MG63 (cell line): Measurements from ENCODE around the gene MED26. TPM values are rescaled to one million over a fixed set of nuclear protein-coding genes. Genes with fewer than 3 reads are reported as not detected.
"Not testable (repeated sequence)": the region's sequence is repeated elsewhere in the genome, so short reads cannot be mapped to it uniquely, and the experiment has no call there.

Source experiments
- DNase-seq: peaks from one replicate; pipeline ENCODE4 v3.0.0-alpha.2; 2020
- H3K27me3 ChIP-seq: fragments of 250-450 bp; sonication (Bioruptor Pico); 2 replicates; pipeline ENCODE4 v1.5.1; 2020; ENCODE audit warnings: mild to moderate bottlenecking, moderate library complexity
- H3K36me3 ChIP-seq: fragments of 250-450 bp; sonication (Bioruptor Pico); 2 replicates; pipeline ENCODE4 v1.5.1; 2020; ENCODE audit warnings: mild to moderate bottlenecking, moderate library complexity
- H3K4me3 ChIP-seq: fragments of 250-450 bp; sonication (Bioruptor Pico); 2 replicates; pipeline ENCODE4 v1.5.1; 2020; ENCODE audit warnings: mild to moderate bottlenecking, moderate library complexity
- H3K9me3 ChIP-seq: fragments of 250-450 bp; sonication (Bioruptor Pico); 2 replicates; pipeline ENCODE4 v1.5.1; 2020; ENCODE audit warnings: mild to moderate bottlenecking, moderate library complexity
- total RNA-seq: library from RNA; depleted of rRNA; stranded (reverse); fragments of >200 nt; shearing (Covaris generic); gene quantifications from 2 replicates; pipeline ENCODE4 v1.2.3, GENCODE V29; 2014; ENCODE audit warnings: low replicate concordance; rRNA removed

MED26 gene, protein sequence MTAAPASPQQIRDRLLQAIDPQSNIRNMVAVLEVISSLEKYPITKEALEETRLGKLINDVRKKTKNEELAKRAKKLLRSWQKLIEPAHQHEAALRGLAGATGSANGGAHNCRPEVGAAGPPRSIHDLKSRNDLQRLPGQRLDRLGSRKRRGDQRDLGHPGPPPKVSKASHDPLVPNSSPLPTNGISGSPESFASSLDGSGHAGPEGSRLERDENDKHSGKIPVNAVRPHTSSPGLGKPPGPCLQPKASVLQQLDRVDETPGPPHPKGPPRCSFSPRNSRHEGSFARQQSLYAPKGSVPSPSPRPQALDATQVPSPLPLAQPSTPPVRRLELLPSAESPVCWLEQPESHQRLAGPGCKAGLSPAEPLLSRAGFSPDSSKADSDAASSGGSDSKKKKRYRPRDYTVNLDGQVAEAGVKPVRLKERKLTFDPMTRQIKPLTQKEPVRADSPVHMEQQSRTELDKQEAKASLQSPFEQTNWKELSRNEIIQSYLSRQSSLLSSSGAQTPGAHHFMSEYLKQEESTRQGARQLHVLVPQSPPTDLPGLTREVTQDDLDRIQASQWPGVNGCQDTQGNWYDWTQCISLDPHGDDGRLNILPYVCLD
- 10.5 and 10.9 TPM in 2 replicates for total RNA-seq

DNA sequence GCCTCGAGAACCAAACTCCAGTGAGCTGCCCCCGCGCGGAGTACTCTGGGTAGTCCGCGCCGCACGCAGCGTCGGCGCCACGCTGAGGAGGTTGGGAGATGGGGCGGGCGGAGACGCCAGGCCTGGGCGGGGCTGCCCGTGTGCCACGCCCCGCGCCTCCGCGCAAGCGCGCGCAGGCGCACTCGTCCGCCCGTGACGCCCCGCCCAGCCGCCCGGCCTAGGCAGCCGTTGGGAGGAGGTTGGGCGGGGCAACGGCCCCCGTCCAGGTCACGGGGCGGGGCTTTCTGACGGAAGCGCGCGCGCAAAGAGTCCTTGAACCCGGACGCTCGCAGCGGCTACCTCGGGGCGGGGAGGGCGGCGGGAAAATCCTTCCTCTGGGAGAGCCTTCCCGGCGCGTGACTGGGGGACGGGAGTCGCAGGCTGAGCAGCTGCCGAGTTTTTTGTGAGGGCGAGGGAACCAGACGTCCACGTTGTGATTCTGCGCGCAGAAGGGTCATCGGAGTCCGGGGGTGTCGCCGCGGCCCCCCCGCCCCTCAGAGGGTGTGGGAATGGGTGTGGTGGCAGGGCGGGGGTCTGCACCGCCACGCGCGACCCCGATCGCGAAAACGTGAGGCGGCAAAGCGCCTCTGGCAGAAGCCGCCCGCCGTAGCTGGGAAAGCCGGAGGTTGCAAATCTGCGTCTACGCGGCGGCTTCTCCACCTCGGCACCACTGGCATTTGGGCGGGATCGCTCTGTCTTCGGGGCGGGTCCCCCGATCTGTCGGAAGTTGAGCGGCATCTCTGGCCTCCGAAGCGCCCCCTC, at the start of gene MED26:
MED26 (minus strand) TSS at position 22 of the 801 bp plus-strand sequence. CDS start 261 bp downstream, outside the sequence.
- Histone ChIP-seq H3K4me3 (peak within 1 kb of the TSS; percentile 93), H3K36me3 (peaks cover 57% of the 10 kb centered on the region), H3K27me3 (no peaks in the 10 kb centered on the region), H3K9me3 (no peaks in the 10 kb centered on the region)
- peak; percentile 93 for DNase-seq

DNA sequence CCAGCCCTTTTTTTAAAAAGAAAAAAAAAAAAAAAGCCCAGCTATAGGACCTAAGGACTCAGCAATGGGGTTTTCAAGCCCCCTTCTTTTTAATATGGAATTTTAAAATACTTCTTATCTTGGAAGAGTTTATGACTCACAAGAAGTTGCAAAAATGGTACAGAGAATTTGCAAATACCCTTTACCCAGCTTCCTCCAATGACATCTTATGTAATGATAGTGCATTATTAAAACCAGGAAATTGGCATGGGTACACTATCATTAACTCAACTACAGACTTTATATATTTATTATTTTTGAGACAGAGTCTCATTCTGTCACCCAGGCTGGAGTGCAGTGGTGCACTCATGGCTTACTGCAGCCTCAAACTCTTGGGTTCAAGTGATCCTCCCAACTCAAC, 49.1 kb upstream of the MED26 start:
- no peak for DNase-seq
- H3K4me3 ChIP-seq = no peak overlapping the region
- H3K9me3 ChIP-seq = peaks cover 9% of the 10 kb centered on the region
- H3K27me3 ChIP-seq = no peaks in the 10 kb centered on the region
- no peaks in the 10 kb centered on the region for H3K36me3 ChIP-seq

DNA sequence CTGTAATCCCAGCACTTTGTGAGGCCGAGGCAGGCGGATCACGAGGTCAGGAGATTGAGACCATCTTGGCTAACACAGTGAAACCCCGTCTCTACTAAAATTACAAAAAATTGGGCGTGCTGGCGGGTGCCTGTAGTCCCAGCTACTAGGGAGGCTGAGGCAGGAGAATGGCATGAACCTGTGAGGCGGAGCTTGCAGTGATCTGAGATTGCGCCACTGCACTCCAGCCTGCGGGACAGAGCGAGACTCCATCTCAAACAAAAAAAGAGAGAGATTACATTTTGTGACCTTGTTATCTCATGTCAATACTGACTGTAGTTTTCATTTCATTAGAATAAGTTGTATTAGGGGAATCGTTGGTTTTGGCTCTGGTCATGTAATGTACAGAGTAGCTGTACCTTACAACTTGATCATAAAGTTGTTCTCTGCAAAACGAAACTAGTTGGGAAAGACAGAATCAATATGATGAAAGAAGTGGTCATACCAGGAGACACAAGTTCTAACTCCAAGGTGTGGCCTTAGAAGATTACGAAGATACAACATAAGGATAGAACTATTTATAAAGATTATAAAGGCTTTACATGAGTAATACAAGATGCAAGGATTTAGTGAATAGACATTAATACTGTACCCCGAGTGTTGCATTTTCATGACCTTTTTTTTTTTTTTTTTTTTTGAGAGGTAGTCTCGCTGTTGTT, 48.2 kb upstream of the MED26 start:
- no peak for DNase-seq
- no peaks in the 10 kb centered on the region for H3K36me3 ChIP-seq
- H3K4me3 ChIP-seq = no peak overlapping the region
- H3K27me3 ChIP-seq = no peaks in the 10 kb centered on the region
- peaks cover 9% of the 10 kb centered on the region for H3K9me3 ChIP-seq

DNA sequence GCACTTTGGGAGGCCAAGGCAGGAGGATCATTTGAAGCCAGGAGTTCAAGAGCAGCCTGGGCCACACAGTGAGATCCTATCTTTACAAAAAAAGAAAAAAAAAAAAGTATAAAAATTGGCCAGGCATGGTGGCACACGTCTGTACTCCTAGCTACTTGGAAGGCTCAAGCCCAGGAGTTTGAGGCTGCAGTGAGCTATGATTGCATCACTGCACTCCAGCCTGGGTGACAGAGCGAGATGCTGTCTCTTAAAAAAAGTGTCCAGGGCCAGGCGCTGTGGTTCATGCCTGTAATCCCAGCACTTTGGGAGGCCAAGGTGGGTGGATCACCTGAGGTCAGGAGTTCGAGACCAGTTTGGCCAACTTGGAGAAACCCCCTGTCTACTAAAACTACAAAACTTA, 45.8 kb upstream of the MED26 start:
- H3K4me3 ChIP-seq, H3K9me3 ChIP-seq, DNase-seq, H3K36me3 ChIP-seq, H3K27me3 ChIP-seq: not testable (repeated sequence)

DNA sequence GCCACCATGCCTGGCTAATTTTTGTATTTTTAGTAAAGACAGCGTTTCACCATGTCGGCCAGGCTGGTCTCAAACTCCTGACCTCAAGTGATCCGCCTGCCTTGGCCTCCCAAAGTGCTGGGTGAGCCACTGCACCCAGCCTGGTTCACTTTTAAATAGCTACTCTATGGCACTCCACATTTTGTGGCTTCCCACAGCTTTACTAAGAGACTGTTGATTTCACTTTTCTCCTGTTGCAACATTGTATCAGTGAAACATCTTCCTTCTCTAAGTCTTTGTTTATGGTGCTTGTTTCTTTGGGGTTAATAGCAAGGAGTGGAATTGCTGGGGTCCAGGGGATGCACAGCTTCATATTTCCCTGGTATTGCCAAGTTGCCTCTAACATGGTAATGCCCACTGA, 45.2 kb upstream of the MED26 start:
- Histone ChIP-seq H3K36me3 (no peaks in the 10 kb centered on the region), H3K4me3 (no peak overlapping the region), H3K27me3 (no peaks in the 10 kb centered on the region), H3K9me3 (no peaks in the 10 kb centered on the region)
- DNase-seq = no peak

DNA sequence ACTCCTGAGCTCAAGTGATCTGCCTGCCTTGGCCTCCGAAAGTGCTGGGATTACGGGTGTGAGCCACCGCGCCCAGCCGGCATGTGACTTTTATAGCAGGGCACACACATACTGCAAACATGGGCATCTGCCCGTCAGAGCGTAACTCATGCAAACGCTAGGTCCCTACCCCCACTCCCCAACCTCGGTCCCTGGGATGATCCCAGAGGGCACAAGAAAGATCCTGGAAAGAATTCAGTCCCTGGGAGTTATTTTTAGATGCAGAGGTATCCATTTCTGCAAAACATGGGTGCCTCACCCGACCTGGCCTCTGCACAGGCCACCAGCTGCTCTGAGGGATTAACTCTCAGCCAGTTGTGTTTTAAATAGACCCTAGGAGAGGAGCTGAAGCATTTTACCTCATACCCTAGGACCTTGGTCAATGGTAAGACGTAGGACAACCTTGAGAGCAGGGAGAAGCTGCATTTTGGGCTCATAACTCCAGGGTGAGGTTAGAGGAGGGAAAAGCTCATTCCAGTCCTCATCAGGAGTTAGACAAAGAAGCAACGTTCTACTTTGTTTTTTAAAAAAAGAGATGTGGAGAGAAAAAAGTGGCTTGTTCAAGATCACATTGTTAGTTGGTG, 43.8 kb upstream of the MED26 start:
- H3K36me3 ChIP-seq = no peaks in the 10 kb centered on the region
- no peak for DNase-seq
- H3K4me3 ChIP-seq = no peak overlapping the region
- H3K27me3 ChIP-seq = no peaks in the 10 kb centered on the region
- no peaks in the 10 kb centered on the region for H3K9me3 ChIP-seq

DNA sequence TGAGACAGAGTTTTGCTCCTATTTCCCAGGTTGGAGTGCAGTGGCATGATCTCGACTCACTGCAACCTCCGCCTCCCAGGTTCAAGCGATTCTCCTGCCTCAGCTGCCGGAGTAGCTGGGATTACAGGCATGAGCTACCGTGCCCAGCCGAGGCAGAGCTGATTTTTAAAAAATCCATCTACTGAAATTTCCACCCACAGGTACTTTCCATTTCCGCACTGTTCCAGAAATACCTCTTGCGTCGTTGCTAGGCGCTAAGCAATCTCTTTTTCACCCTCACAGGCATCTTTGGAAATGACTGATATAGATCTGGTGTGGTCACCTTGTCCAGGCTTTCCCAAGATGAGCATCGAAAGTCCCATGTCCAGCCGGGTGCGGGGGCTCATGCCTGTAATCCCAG, 42.3 kb upstream of the MED26 start:
- Histone ChIP-seq H3K9me3 (no peaks in the 10 kb centered on the region), H3K27me3 (no peaks in the 10 kb centered on the region), H3K36me3 (no peaks in the 10 kb centered on the region), H3K4me3 (no peak overlapping the region)
- DNase-seq = no peak

DNA sequence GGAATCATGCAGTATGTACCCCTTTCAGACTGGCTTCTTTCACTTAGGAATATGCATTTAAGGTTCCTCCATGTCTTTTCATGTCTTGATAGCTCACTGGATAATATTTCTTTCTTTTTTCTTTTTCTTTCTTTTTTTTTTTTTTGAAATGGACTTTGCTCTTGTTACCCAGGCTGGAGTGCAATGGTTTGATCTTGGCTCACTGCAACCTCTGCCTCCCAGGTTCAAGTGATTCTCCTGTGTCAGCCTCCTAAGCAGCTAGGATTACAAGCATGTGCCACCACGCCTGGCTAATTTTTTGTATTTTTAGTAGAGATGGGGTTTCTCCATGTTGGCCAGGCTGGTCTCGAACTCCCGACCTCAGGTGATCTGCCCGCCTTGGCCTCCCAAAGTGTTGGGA, 40.7 kb upstream of the MED26 start:
- not testable (repeated sequence) for H3K4me3 ChIP-seq, H3K9me3 ChIP-seq

DNA sequence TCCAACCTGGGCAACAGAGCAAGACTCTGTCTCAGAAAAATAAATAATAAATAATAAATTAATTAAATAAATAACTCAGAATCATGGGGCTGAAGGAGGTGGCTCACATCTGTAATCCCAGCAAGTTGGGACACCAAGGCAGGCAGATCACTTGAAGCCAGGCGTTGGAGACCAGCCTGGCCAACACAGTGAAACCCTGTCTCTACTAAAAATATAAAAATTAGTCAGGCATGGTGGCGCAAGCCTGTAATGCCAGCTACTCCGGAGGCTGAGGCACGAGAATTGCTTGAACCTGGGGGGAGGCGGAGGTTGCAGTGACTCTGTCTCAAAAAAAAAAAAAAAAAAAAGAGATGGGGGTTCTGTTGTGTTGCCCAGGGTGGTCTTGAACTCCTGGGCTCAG, 40.2 kb upstream of the MED26 start:
- Histone ChIP-seq H3K4me3 (no peak overlapping the region), H3K27me3 (no peaks in the 10 kb centered on the region), H3K36me3 (no peaks in the 10 kb centered on the region), H3K9me3 (no peaks in the 10 kb centered on the region)
- DNase-seq = no peak

More for the DNA sequence above, 40.7 kb upstream of the MED26 start:
- H3K36me3 ChIP-seq, H3K27me3 ChIP-seq, DNase-seq: not testable (repeated sequence)

DNA sequence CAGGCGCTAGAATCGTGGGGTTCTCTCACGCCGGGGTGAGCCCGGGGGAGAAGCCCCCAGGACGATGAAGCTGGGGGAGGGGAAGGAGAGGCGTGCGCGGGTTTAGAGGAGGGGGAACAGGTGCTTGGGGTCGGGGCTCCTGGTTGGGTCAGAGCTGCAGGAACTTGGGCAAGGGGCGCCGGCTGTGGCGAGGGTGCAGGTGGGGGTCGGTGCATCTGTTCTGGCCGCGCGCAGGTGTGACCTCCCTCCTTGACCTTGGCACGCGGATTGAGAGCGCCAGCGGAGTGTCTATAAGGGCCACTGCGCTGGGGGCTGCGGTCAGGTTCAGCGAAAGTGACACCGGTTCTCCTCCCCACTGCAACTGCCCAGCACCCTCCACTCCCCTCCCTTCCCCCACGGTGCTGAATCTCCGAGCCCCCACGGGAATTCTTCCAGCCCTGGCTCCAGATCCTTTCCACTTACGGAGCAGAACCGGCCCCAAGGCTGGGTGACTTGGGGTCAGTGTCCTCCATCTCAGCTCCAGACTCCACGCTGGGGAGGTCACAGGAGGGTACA, 33.6 kb upstream of the MED26 start:
- H3K27me3 ChIP-seq = peaks cover 3% of the 10 kb centered on the region; the same call in 1 of the 2 replicates
- H3K9me3 ChIP-seq = no peaks in the 10 kb centered on the region
- H3K36me3 ChIP-seq = peaks cover 29% of the 10 kb centered on the region
- H3K4me3 ChIP-seq = peak overlapping the region; percentile 100
- no peak for DNase-seq

DNA sequence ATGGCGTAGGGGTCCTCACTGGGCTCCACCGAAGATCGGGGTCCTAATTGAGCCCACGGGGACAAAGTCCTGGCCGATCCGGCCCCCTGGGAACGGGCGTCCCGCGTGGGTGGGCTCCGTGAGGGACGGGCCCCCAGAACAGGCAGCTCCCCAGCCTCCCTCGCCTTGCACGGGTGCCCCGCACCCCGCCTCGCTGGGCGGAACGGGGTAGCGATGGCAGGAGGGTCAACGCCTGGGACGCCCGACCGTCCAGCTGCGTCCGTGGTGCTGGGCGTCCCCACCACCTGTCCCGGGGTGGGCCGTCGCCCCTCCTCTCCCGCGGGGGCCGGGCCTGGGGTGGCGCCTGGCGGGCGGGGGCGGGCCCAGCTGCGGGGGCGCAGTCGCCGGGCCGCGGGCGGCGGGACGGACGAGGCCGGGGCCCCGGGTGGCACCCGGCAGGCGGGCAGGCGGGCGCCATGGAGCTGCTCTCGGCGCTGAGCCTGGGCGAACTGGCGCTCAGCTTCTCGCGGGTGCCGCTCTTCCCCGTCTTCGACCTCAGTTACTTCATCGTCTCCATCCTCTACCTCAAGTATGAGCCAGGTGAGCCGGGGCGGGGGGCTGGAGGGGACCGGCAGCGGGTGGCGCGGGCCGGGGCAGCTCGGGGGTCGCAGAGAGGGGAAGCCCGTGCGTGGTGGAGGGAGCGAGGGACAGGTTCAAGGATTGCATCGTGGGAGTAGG, 32.9 kb upstream of the MED26 start, which contains the start of gene TMEM38A:
TMEM38A (plus strand) TSS at position 377 of the 717 bp plus-strand sequence; CDS start at position 456, 79 bp downstream.
- Histone ChIP-seq H3K36me3 (peaks cover 35% of the 10 kb centered on the region), H3K4me3 (peak within 1 kb of the TSS; percentile 100)
- DNase-seq = peak; percentile 49

DNA sequence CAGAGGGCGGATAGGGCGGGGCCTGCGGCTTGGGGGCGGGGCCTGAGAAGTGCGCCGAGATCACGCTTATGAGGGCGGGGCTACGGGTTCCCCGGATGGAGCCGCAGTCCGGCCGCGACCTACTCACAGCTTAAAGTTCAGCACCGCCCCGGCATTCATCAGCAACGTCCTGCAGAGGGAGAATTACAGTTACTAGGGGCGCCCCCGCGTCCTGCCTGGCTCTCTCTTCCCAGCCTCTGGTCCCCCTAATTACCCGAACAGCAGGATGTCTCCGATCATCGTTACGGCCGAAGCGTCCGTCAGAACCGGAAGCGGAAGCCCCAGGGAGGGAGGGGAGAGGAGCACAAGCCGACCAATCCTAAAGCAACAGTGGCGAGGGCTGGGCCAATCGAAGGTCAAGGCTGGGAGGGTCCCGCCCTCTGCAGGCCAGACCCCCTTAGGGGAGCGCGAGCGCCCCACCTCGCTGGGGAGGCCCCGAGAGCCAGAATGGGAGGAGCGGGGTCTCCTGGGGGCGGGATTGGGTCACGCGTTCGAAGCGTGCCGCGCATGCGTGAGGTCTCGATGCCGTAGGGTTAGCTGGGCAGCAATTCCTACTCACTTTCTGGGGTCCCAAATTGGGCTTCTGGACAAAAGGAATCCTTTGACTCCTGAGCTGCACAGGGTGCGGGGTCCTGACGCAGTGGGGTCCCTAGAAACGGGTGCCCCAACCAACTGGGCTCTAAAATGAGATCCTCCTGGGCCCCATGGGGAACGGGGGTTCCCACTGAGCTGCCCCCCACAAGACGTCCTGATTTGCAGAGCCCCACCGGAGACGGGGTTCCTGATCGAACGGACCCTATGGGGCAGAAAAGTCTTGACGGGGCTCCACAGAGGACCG, 32.1 kb upstream of the MED26 start, which contains the start of gene SMIM7:
SMIM7 (minus strand) TSS at position 313 of the 877 bp plus-strand sequence; CDS start at position 279, 34 bp downstream.
- H3K27me3 ChIP-seq = peaks cover 3% of the 10 kb centered on the region; the same call in 1 of the 2 replicates
- H3K4me3 ChIP-seq = peak within 1 kb of the TSS; percentile 100
- peak; percentile 99 for DNase-seq
- H3K9me3 ChIP-seq = no peaks in the 10 kb centered on the region
- H3K36me3 ChIP-seq = peaks cover 42% of the 10 kb centered on the region

More for the DNA sequence above, 32.9 kb upstream of the MED26 start, which contains the start of gene TMEM38A:
- Histone ChIP-seq H3K9me3 (no peaks in the 10 kb centered on the region), H3K27me3 (peaks cover 3% of the 10 kb centered on the region; the same call in 1 of the 2 replicates)

DNA sequence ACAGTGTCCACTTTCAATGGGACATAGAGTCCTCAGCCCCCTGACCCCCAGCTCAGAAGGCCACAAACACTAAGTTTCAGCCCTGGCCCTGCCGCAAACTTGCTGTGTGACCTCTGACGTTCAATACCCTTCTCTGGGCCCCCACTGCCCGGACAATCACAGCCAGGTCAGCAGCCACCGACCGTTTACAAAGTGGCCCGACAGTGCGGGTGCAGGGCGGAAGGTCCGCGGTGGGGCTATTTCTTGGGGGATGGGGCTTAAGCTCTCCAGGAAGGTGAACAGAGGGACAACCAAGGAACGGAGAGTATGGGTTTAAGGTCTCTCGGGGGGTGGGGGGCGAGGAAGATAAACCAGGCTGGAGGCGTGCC, 31.4 kb upstream of the MED26 start:
- H3K9me3 ChIP-seq = no peaks in the 10 kb centered on the region
- H3K4me3 ChIP-seq = peak overlapping the region; percentile 100
- H3K36me3 ChIP-seq = peaks cover 48% of the 10 kb centered on the region
- peaks cover 3% of the 10 kb centered on the region; the same call in 1 of the 2 replicates for H3K27me3 ChIP-seq
- DNase-seq = no peak

DNA sequence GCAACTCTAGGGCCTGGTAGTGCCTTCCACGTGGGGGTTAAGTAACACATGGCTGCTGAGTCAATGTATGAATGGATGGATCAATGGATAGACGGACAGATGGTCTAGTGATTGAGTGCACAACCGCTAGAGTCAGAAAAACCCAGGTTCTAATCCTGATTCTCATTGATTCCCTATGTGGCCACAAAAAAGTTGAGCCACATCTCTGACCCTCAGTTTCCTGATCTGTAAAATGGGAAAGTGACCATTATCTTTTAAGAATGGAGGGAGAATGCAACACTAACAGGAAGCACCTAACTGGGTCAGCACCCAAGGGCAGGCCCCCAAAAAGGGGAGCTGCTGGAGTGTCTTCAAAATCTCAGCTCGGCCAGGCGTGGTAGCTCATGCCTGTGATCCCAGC, 29.4 kb upstream of the MED26 start:
- H3K27me3 ChIP-seq = peaks cover 3% of the 10 kb centered on the region; the same call in 1 of the 2 replicates
- H3K4me3 ChIP-seq = no peak overlapping the region
- peaks cover 69% of the 10 kb centered on the region for H3K36me3 ChIP-seq
- no peak for DNase-seq
- no peaks in the 10 kb centered on the region for H3K9me3 ChIP-seq
